ENCODE results near the gene PRKRA.
"Not testable (repeated sequence)": the region's sequence is repeated elsewhere in the genome, so short reads cannot be mapped to it uniquely, and the experiment has no call there.

Gene PRKRA

GRCh38 chr2:178469219-178469849, 18.4 kb upstream of the PRKRA start:
- no peak overlapping the region for H3K27ac ChIP-seq
- no peak for DNase-seq (ENCODE audit: low read depth, low spot score)

GRCh38 chr2:178457390-178457886, 6.5 kb upstream of the PRKRA start:
- no peak overlapping the region for H3K27ac ChIP-seq
- no peak for DNase-seq (ENCODE audit: low read depth, low spot score)

GRCh38 chr2:178455947-178456346, 5.0 kb upstream of the PRKRA start:
- no peak overlapping the region for H3K27ac ChIP-seq
- no peak for DNase-seq (ENCODE audit: low read depth, low spot score)

GRCh38 chr2:178452870-178453269, 1.9 kb upstream of the PRKRA start:
- DNase-seq (ENCODE audit: low read depth, low spot score) = no peak
- H3K27ac ChIP-seq = no peak overlapping the region

GRCh38 chr2:178452334-178452733, 1.4 kb upstream of the PRKRA start:
- H3K27ac ChIP-seq = peak overlapping the region; percentile 86
- DNase-seq (ENCODE audit: low read depth, low spot score) = no peak

- H3K27ac ChIP-seq = peak overlapping the region; percentile 86
- DNase-seq (ENCODE audit: low read depth, low spot score) = no peak
Observed at GRCh38 chr2:178450524-178450773, 526 bp downstream of the PRKRA start.

- peak overlapping the region; percentile 86 for H3K27ac ChIP-seq
- no peak for DNase-seq (ENCODE audit: low read depth, low spot score)
Observed at GRCh38 chr2:178449700-178450523, 1.1 kb downstream of the PRKRA start.

GRCh38 chr2:178448968-178449661, 1.9 kb downstream of the PRKRA start:
- peak overlapping the region; percentile 8 for H3K27ac ChIP-seq
- no peak for DNase-seq (ENCODE audit: low read depth, low spot score)

GRCh38 chr2:178441426-178441825, 9.5 kb downstream of the PRKRA start:
- no peak for DNase-seq (ENCODE audit: low read depth, low spot score)
- H3K27ac ChIP-seq = no peak overlapping the region

GRCh38 chr2:178436662-178437061, 14.3 kb downstream of the PRKRA start:
- DNase-seq (ENCODE audit: low read depth, low spot score) = no peak

GRCh38 chr2:178429336-178429735, 21.6 kb downstream of the PRKRA start:
- no peak overlapping the region for H3K27ac ChIP-seq
- no peak for DNase-seq (ENCODE audit: low read depth, low spot score)

More at GRCh38 chr2:178436662-178437061, 14.3 kb downstream of the PRKRA start:
- H3K27ac ChIP-seq = no peak overlapping the region

GRCh38 chr2:178428396-178428806, 22.6 kb downstream of the PRKRA start:
- DNase-seq (ENCODE audit: low read depth, low spot score) = no peak
- no peak overlapping the region for H3K27ac ChIP-seq

GRCh38 chr2:178427458-178427857, 23.5 kb downstream of the PRKRA start:
- H3K27ac ChIP-seq = no peak overlapping the region
- no peak for DNase-seq (ENCODE audit: low read depth, low spot score)

GRCh38 chr2:178426388-178426787, 24.6 kb downstream of the PRKRA start:
- DNase-seq (ENCODE audit: low read depth, low spot score) = no peak
- no peak overlapping the region for H3K27ac ChIP-seq

GRCh38 chr2:178425255-178425827, 25.6 kb downstream of the PRKRA start:
- H3K27ac ChIP-seq = no peak overlapping the region
- no peak for DNase-seq (ENCODE audit: low read depth, low spot score)

- H3K27ac ChIP-seq; DNase-seq (ENCODE audit: low read depth, low spot score): not testable (repeated sequence)
Observed at GRCh38 chr2:178423746-178424145, 27.2 kb downstream of the PRKRA start.

- no peak overlapping the region for H3K27ac ChIP-seq
- DNase-seq (ENCODE audit: low read depth, low spot score) = no peak
Observed at GRCh38 chr2:178422097-178422496, 28.9 kb downstream of the PRKRA start.

GRCh38 chr2:178420463-178420999, 30.4 kb downstream of the PRKRA start:
- no peak for DNase-seq (ENCODE audit: low read depth, low spot score)
- H3K27ac ChIP-seq = no peak overlapping the region

GRCh38 chr2:178419123-178419522, 31.9 kb downstream of the PRKRA start:
- peak overlapping the region; percentile 25 for H3K27ac ChIP-seq
- DNase-seq (ENCODE audit: low read depth, low spot score) = no peak

GRCh38 chr2:178418426-178418825, 32.5 kb downstream of the PRKRA start:
- peak overlapping the region; percentile 25 for H3K27ac ChIP-seq
- no peak for DNase-seq (ENCODE audit: low read depth, low spot score)

- H3K27ac ChIP-seq = peak overlapping the region; percentile 25
- DNase-seq (ENCODE audit: low read depth, low spot score) = no peak
Observed at GRCh38 chr2:178417916-178418315, 33.1 kb downstream of the PRKRA start.
